GM18907 (cell line): ENCODE measurements around the gene TRAF2.

Experiments
- ATAC-seq: cut with Tn5 transposase; IDR thresholded peaks from one replicate; pipeline ENCODE4 v1.9.1; 2021; ENCODE audit warnings: mild to moderate bottlenecking, moderate library complexity; ENCODE audit not compliant: unreplicated experiment

TRAF2 gene

GRCh38 chr9:136958473-136958872 is 72.2 kb downstream of the TRAF2 start:
- no peak for ATAC-seq

- ATAC-seq = no peak
Observed at GRCh38 chr9:136958898-136959850, 72.9 kb downstream of the TRAF2 start.

GRCh38 chr9:136960212-136960937 is 74.1 kb downstream of the TRAF2 start:
- no peak for ATAC-seq

- no peak for ATAC-seq
Observed at GRCh38 chr9:136960938-136961275, 74.6 kb downstream of the TRAF2 start.

- ATAC-seq = no peak
Observed at GRCh38 chr9:136961279-136962065, 75.2 kb downstream of the TRAF2 start.

- no peak for ATAC-seq
Observed at GRCh38 chr9:136962163-136962562, 75.8 kb downstream of the TRAF2 start.

- no peak for ATAC-seq
Observed at GRCh38 chr9:136962701-136963248, 76.5 kb downstream of the TRAF2 start.

GRCh38 chr9:136963341-136963740 is 77.0 kb downstream of the TRAF2 start:
- no peak for ATAC-seq

- ATAC-seq = no peak
Observed at GRCh38 chr9:136963751-136964150, 77.4 kb downstream of the TRAF2 start.

GRCh38 chr9:136964171-136964689 is 77.9 kb downstream of the TRAF2 start:
- ATAC-seq = no peak

- ATAC-seq = no peak
Observed at GRCh38 chr9:136964833-136965422, 78.6 kb downstream of the TRAF2 start.

GRCh38 chr9:136965771-136966484 is 79.6 kb downstream of the TRAF2 start:
- no peak for ATAC-seq

- ATAC-seq = no peak
Observed at GRCh38 chr9:136968333-136969127, 82.2 kb downstream of the TRAF2 start.

- no peak for ATAC-seq
Observed at GRCh38 chr9:136969150-136969549, 82.8 kb downstream of the TRAF2 start.

GRCh38 chr9:136969774-136970173 is 83.5 kb downstream of the TRAF2 start:
- ATAC-seq = no peak

- ATAC-seq = no peak
Observed at GRCh38 chr9:136970361-136970760, 84.0 kb downstream of the TRAF2 start.

GRCh38 chr9:136971746-136972145 is 85.4 kb downstream of the TRAF2 start:
- ATAC-seq = no peak

- no peak for ATAC-seq
Observed at GRCh38 chr9:136972335-136972734, 86.0 kb downstream of the TRAF2 start.

GRCh38 chr9:136972743-136973142 is 86.4 kb downstream of the TRAF2 start:
- no peak for ATAC-seq
